SK-N-DZ (cell line): ENCODE measurements around the gene IL13.
"Not testable (repeated sequence)": the region's sequence is repeated elsewhere in the genome, so short reads cannot be mapped to it uniquely, and the experiment has no call there.

Experiments used
- DNase-seq: peaks from one replicate; pipeline ENCODE4 v3.0.0-alpha.2; 2015; ENCODE audit warnings: low spot score

IL13 gene

DNA sequence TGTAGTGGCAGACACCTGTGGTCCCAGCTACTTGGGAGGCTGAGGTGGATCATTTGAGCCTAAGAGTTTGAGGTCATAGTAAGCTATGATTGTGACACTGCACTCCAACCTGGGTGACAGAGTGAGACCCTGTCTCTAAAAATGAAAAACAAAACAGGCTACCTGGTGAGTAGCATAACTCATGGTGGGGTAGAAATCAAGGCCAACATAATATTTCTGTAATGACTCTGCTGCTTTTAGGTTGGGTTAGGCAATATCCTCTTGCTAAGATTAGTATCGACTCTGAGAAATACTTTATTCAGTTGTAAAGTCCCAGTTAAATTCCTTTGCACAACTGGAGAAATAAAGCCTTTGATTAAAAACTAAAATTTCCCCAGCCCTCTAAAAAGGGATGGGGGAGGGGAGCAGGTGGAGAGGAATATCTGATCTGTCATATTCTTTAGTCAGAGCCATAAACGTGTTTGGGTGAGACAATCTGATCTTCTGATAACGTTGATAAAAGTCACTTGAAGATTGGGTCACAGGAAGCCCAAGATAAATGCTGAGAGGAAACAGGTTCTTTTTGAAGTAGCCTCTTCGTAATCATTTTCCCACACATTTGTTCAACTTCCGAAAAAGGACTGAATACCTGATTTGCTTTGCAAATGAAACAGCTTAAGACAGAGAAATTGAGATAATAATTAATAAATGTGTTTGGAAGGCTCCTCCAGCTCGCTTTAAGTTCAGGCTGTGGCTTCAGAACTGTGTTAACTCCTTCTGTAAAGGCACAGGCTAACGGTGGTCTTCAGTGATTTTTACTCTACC is 30.8 kb downstream of the IL13 start:
- no peak for DNase-seq

DNA sequence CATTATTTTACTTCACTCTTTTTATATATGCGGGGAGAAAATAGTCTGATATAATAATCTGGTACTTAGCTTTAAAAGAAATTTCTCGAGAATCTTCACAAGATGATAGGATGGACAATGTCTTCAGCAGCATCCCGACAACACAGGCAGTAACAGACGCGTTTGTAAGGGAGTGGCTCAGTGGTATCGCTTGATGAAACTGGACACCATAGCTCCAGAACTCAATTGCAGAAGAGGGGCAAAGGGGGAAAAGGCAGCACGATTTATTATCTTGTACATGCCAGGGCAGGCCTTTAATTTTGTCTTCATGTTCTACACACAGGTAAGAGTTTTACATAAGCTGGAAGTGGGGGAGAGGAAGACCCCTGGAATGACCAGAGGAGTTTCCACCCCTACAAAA is 31.5 kb downstream of the IL13 start:
- DNase-seq = no peak

DNA sequence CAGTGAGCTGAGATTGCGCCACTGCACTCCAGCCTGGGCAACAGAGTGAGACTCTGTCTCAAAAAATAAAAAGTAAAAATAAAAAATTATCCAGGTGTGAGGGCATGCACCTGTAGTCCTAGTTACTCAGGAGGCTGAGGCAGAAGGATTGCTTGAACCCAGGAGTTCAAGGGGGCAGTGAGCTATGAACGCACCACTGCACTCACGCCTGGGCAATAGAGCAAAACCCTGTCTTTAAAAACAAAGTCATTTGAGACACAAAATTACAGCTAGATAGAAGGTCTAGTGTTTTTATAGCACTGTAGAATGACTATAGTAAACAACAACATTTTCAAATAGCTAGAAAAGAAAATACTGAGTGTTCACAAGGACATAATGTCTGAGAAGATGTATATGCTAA is 32.2 kb downstream of the IL13 start:
- no peak for DNase-seq

DNA sequence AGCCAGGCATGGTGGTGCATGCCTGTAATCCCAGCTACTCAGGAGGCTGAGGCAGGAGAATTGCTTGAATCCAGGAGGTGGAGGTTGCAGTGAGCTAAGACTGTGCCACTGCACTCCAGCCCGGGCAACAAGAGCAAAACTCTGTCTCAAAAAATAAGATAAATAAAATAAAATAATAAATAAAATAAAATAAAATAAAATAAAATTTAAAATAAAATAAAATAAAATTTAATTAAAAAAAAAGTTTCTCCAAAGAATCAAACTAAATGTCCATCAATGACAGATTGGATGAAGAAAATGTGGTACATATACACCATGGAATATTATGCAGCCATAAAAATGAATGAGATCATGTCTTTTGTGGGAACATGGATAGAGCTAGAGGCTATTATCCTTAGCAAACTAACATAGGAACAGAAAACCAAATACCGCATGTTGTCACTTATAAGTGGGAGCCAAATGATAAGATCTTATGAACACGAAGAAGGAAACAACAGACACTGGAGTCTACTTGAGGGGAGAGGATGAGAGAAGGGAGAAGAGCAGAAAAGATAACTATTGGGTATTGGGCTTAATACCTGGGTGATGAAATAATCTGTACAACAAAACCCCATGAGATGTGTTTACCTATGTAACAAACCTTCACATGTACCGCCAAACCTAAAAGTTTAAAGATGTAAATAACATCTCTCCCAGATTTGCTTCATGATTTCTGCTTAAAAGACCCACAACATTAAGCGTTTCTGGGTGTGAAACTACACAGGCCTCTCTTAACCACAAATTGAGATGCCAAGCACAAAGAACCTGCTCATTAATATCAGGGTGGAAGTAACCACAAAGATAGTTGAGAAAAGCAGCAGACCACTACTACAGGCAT is 34.0 kb downstream of the IL13 start:
- not testable (repeated sequence) for DNase-seq

DNA sequence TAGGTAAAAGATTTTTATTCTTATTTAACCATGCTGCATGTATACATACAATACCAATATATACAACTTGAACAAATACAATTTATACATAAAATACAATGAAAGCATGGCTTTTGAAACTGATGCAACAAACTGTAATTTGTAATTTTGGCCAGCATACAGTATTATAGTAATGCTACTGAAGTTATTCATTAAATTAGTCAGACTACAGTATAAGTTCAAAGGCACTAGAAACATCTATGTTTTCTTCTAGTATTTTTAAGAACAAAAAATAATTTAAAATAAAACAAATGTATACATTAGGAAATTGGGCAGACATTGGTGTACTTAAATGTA is 34.6 kb downstream of the IL13 start:
- no peak for DNase-seq

DNA sequence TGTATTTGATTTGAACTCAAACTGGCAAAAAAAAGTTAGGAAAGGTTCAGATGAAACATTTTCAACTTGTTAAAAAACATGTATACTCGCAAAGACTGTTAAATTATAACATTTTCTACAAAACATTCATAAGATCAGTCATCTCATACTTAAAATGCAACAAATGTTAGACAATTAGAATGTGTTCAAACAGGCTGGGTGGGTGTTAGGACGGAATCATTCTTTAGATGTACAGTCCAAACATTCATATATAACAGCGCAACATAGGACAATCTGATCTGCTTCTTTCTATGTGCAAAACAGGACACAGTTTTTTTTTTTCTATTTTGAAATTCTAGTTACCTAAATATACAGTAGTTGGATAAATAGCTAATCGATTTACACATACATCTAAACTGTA is 38.0 kb downstream of the IL13 start:
- no peak for DNase-seq

DNA sequence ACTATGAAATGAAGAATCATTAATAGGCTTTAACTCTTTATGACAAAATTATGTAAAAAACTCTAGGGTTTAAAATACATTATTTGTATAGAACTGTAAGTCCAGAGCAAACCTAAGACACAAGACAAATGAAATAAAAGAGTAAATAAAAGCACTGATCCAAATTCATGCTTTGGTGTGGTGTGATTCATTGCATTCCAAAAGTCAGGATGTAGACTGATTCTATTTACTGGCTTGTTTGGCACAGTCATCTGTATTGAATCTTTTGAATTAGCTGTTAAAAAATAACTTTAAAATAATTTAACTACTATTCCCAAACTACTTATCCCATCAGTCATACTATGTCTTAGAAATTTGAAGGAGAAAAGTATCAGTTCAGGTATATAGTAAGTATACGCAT is 46.9 kb downstream of the IL13 start:
- no peak for DNase-seq

DNA sequence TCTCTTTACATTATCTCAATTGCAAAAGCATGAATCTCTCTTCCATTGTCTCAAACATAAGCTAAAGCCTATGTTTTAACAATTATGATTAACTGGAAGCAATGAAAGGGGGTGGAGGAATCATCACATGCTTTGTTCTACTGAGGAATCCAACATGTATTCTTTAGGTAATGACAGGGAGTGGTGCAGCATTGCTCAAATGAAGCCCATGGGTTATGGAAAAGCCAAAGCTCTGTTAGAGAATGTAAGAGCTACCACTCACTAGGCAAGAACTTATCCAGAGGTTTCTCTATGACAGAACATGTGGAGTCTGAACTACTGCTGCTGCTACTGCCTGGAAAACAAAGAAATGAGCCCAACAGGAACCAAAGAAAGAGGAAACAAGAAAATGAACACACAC is 50.7 kb downstream of the IL13 start:
- DNase-seq = no peak
